DMS53 (cell line): ENCODE measurements around the gene ATP8B1.
"Not testable (repeated sequence)": the region's sequence is repeated elsewhere in the genome, so short reads cannot be mapped to it uniquely, and the experiment has no call there.

Experiments used
- DNase-seq: peaks from one replicate; lab custom pipeline; 2025; lab: John Stamatoyannopoulos, UW

ATP8B1 gene

GRCh38 chr18:57767259-57768050 is 35.7 kb downstream of the ATP8B1 start:
- no peak for DNase-seq

- no peak for DNase-seq
Observed at GRCh38 chr18:57764995-57765394, 38.1 kb downstream of the ATP8B1 start.

- no peak for DNase-seq
Observed at GRCh38 chr18:57764087-57764486, 39.0 kb downstream of the ATP8B1 start.

- no peak for DNase-seq
Observed at GRCh38 chr18:57762686-57763085, 40.4 kb downstream of the ATP8B1 start.

GRCh38 chr18:57759650-57760049 is 43.5 kb downstream of the ATP8B1 start:
- no peak for DNase-seq

- no peak for DNase-seq
Observed at GRCh38 chr18:57755473-57756067, 47.5 kb downstream of the ATP8B1 start.

- DNase-seq = no peak
Observed at GRCh38 chr18:57754577-57755338, 48.4 kb downstream of the ATP8B1 start.

- DNase-seq = no peak
Observed at GRCh38 chr18:57753063-57753462, 50.1 kb downstream of the ATP8B1 start.

- DNase-seq = peak; percentile 48
Observed at GRCh38 chr18:57749604-57749970, 53.5 kb downstream of the ATP8B1 start.

GRCh38 chr18:57748770-57749603 is 54.1 kb downstream of the ATP8B1 start:
- DNase-seq = peak; percentile 94

GRCh38 chr18:57747809-57748680 is 55.1 kb downstream of the ATP8B1 start:
- peak; percentile 52 for DNase-seq

GRCh38 chr18:57744211-57744694 is 58.9 kb downstream of the ATP8B1 start:
- DNase-seq = no peak

- no peak for DNase-seq
Observed at GRCh38 chr18:57743008-57743407, 60.1 kb downstream of the ATP8B1 start.

- DNase-seq = no peak
Observed at GRCh38 chr18:57741273-57741672, 61.8 kb downstream of the ATP8B1 start.

- DNase-seq = no peak
Observed at GRCh38 chr18:57738078-57738477, 65.0 kb downstream of the ATP8B1 start.

GRCh38 chr18:57737400-57738060 is 65.6 kb downstream of the ATP8B1 start:
- no peak for DNase-seq

- DNase-seq = not testable (repeated sequence)
Observed at GRCh38 chr18:57735042-57735441, 68.1 kb downstream of the ATP8B1 start.

GRCh38 chr18:57733861-57734260 is 69.3 kb downstream of the ATP8B1 start:
- DNase-seq = no peak

GRCh38 chr18:57730146-57730545 is 73.0 kb downstream of the ATP8B1 start:
- no peak for DNase-seq

- DNase-seq = peak; percentile 53
Observed at GRCh38 chr18:57728941-57729511, 74.1 kb downstream of the ATP8B1 start.
